ENCODE data around the gene SLC39A3. TPM values are rescaled to one million over a fixed set of nuclear protein-coding genes. Genes with fewer than 3 reads are reported as not detected.

Gene SLC39A3
- total RNA-seq, 1 experiment from 2014 or later: 32.4 TPM

GRCh38 chr19:2706251-2706650 is 33.6 kb downstream of the SLC39A3 start:
- H2BK12ac ChIP-seq (ENCODE audit: insufficient read length, low read depth, low read length): no peak overlapping the region
- no peak overlapping the region for H3K56ac ChIP-seq (ENCODE audit: insufficient read length, low read depth, low read length)
- no peak overlapping the region for H4K91ac ChIP-seq (ENCODE audit: insufficient read length, low read depth, low read length)
- H4K8ac ChIP-seq (replicated peaks; ENCODE audit: insufficient read length, low read depth, low read length): no peak overlapping the region
- no peak for DNase-seq
- H2BK15ac ChIP-seq (ENCODE audit: low read depth, low read length): no peak overlapping the region
- no peaks in the 10 kb centered on the region; a peak in 1 of 7 replicates for H3K36me3 Mint-ChIP-seq (ENCODE audit: insufficient read depth in 1 of 3, low read depth in 3 of 3)
- H3K9ac ChIP-seq (ENCODE audit: extremely low read depth, insufficient read length, low read length): no peak overlapping the region
- no peak overlapping the region for H3K27ac Mint-ChIP-seq
- H3K4me3 Mint-ChIP-seq: no peak overlapping the region
- H3K23ac ChIP-seq (ENCODE audit: insufficient read length, low read depth, low read length): no peak overlapping the region
- no peak overlapping the region for H3K18ac ChIP-seq (ENCODE audit: insufficient read length, low read depth, low read length)
- no peak overlapping the region for H3K4ac ChIP-seq (ENCODE audit: low read depth, low read length)
- peaks cover 3% of the 10 kb centered on the region; the same call in 1 of the 2 replicates for H3K27me3 ChIP-seq (ENCODE audit: insufficient read depth, low read length)
- H3T11ph ChIP-seq (ENCODE audit: low read length): no peak overlapping the region
- H2BK5ac ChIP-seq (ENCODE audit: insufficient read length, low read length): no peak overlapping the region
- H3K9me3 ChIP-seq (ENCODE audit: control insufficient read depth, low read depth, low read length): no peaks in the 10 kb centered on the region
- H3K79me2 ChIP-seq (ENCODE audit: insufficient read depth, low read length): no peaks in the 10 kb centered on the region
- TF ChIP-seq CTCF (conservative IDR thresholded peaks at IDR 0.05): no peak
- H3K4me1 Mint-ChIP-seq: peaks cover under 1 to 7% of the 10 kb centered on the region in 2 experiments; a peak in 3 of 4 replicates
- H3K27me3 Mint-ChIP-seq (ENCODE audit: low read depth): peaks cover 20% of the 10 kb centered on the region
- no peak overlapping the region for H2AFZ ChIP-seq (ENCODE audit: low read length)
- H4K5ac ChIP-seq (ENCODE audit: insufficient read length, low read depth, low read length): no peak overlapping the region
- no peak overlapping the region for H3K27ac ChIP-seq (ENCODE audit: insufficient read length, low read depth, low read length)
- H4K20me1 ChIP-seq (ENCODE audit: control insufficient read depth, insufficient read depth, insufficient read length): no peaks in the 10 kb centered on the region
- no peak overlapping the region for H2BK120ac ChIP-seq (ENCODE audit: low read depth, low read length, poor library complexity, severe bottlenecking)
- peaks cover 10% of the 10 kb centered on the region for H3K23me2 ChIP-seq (ENCODE audit: insufficient read length, low read depth, low read length, poor library complexity, severe bottlenecking)
- no peak overlapping the region for H2BK20ac ChIP-seq (ENCODE audit: low read depth, low read length, poor library complexity, severe bottlenecking)
- no peak overlapping the region for H3K4me2 ChIP-seq (ENCODE audit: insufficient read depth, insufficient read length, low read length)
- H2AK5ac ChIP-seq (ENCODE audit: insufficient read length, low read length): no peak overlapping the region
- H3K4me1 ChIP-seq (ENCODE audit: insufficient read depth, low read length): no peaks in the 10 kb centered on the region
- H3K14ac ChIP-seq (ENCODE audit: insufficient read depth, low read length): no peak overlapping the region
- WGBS (ENCODE audit: extremely low coverage, insufficient read length, low lambda C conversion rate): no CpG with 5 or more reads among the region's 5 CpGs
- no peaks in the 10 kb centered on the region for H3K79me1 ChIP-seq (ENCODE audit: insufficient read depth, low read depth, low read length, poor library complexity, severe bottlenecking)
- H3K9me3 Mint-ChIP-seq: no peaks in the 10 kb centered on the region
